Dedifferentiated amniotic fluid mesenchymal stem cell (primary cell): ENCODE data around the gene FUT8.

Source experiments
- DNase-seq: peaks from one replicate; pipeline ENCODE4 v3.0.0-alpha.2; 2016; ENCODE audit errors: extremely low spot score

Gene FUT8

DNA sequence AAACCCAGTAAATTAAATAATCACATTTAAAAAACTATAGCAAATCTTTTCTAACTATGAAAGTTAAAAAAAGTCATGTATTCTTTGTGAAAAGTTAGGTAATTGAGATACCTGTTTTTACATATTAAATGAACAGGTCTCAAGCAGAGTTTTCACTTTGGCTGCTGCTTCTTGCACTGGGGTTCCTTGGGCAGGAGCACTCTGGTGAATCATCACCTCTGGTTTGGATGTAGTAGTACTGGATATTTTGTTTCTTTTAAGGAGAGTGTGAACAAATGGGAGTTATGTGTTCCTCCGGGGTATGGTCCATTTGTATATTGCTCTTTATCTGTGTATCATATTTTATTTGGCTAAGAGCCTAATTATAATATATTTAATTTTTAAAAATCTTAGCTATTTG is 82.7 kb downstream of the FUT8 start:
- DNase-seq = no peak

DNA sequence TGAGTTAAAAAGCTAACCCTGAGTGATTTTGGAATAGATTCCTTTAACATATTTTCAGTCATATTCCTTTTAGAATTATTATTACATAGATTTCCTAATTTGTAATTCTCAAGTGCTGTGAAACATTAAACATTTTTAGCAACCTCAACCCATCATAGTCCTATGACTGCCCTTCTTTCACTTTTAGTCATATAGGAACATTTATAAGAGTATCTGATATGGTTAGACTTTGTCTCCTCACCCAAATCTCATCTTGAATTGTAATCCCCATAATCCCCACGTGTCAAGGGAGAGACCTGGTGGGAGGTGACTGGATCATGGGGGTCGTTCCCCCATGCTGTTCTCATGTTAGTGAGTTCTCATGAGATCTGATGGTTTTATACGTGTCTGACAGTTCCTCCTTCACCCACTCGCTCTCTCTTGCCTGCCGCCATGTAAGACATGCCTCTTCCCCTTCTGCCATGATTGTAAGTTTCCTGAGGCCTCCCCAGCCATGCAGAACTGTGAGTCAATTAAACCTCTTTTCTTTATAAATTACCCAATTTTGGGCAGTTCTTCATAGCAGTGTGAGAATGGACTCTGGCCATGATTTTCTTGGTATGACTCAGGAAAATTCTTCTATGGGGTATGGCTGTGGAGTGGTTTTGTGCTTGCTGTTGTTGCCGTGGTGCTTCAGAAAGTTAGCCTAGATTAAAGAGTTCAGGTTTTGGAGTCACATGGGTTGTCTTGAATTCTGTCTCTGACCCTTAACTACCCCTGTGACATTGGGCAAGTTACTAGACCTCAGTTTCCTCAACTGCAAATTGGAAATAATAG is 83.9 kb downstream of the FUT8 start:
- DNase-seq = no peak

DNA sequence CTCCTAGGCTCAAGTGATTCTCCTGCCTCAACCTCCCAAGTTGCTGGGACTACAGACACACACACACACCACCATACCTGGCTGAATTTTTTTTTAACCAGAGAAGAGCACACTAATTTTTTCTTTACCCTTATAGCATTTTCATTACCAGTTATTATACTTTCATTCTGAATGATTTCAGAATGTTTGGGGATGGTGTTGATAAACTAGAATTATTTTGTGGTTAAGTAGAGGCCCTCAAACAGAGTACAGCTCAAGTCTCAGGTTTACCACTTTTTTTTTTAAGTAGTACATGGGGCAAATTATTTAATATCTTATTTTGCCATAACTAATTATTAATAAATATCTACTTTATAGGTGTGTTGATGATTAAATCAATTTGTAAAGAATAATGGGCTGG is 86.6 kb downstream of the FUT8 start:
- DNase-seq = no peak

GRCh38 chr14:65500075-65500474 is 87.5 kb downstream of the FUT8 start:
- no peak for DNase-seq

DNA sequence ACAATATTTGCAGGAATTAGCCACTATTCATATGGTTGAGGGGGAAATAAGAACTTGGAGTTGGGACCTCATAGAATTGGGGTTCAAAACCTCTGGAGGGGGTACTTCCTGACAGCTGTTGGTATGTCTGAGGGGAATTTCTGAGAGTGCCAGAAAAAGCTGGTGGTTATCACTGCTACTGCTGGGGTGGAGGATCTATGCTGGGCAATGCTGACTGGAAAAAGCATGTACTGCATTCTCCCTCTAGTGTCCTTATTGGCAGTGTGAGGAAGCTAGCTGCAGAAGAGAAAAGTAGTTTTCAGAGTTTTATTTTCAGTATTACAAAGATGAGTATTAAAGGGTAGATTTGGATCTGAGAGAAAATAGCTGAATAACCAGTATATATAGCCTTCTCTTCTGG is 88.8 kb downstream of the FUT8 start:
- DNase-seq = no peak

DNA sequence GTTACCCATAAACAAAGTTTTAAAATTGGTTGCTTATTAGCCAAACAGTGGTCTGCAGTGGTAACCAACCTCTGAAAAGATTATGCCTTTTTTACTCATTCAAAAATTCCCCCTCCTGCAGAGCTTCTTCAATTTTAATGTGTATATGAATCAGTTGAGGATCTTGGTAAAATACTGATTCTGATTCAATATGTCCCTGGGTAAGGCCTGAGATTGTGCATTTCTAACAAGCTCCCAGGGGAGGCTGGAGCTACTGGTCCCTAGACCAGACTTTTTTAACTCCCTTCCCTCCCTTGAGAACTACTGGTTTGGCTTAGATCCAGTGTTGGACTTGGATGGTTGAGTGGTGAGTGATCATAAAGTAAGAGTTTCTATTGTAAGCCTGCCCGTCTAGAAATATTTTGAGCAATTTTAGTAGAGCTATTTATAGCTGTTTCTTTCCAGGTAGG is 90.2 kb downstream of the FUT8 start:
- no peak for DNase-seq

GRCh38 chr14:65503771-65504170 is 91.2 kb downstream of the FUT8 start:
- no peak for DNase-seq

GRCh38 chr14:65506801-65507200 is 94.3 kb downstream of the FUT8 start:
- DNase-seq = no peak

GRCh38 chr14:65509842-65510241 is 97.3 kb downstream of the FUT8 start:
- DNase-seq = no peak

DNA sequence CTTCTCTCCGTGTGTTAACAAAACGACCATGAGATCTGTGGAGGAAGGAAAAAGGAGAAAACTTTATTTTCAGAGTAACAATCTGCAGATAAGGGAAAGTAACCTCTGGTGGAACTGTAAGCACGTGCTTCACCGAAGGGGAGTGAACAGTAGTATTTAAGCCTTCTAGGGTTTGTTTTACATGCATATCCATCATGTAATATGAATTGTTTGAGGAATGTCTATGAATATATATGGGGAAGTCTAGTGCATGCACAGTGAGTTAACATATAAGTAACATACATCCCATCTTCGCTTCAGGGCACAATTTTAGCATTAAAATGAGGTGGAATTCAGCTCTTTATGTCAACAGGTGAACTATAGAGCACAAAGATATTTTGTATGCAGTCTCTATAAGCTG is 101.1 kb downstream of the FUT8 start:
- DNase-seq = no peak

- no peak for DNase-seq
Measured at GRCh38 chr14:65517635-65518542, 105.4 kb downstream of the FUT8 start.

DNA sequence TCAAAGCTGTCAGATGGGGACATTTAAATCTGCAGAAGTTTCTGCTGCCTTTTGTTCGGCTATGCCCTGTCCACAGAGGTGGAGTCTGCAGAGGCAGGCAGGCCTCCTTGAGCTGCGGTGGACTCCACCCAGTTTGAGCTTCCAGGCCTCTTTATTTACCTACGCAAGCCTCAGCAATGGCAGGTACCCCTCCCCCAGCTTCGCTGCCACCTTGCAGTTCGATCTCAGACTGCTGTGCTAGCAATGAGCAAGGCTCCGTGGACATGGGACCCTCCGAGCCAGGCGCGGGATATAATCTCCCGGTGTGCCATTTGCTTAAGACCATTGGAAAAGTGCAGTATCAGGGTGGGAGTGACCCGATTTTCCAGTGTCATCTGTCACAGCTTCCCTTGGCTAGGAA is 115.5 kb downstream of the FUT8 start:
- no peak for DNase-seq

- DNase-seq = no peak
Measured at GRCh38 chr14:65531148-65531547, 118.6 kb downstream of the FUT8 start.

GRCh38 chr14:65533736-65534404 is 121.3 kb downstream of the FUT8 start:
- DNase-seq = no peak

- DNase-seq = no peak
Measured at GRCh38 chr14:65536781-65537423, 124.4 kb downstream of the FUT8 start.

DNA sequence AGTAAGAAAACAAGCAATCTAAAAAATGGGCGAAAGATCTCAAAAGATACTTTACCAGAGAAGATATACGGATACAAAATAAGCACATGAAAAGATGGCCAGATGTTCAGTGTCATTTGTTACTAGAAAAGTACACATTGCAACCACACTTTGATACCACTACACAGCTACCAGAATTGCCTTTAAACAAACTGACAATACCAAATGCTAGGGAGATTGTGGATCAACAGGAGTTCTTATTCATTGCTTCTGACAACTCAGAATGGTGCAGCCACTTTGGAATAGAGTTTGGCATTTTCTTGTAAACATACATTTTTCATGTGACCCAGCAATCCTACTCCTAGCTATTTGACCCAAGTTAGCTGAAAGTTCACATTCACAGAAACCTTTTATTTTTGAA is 136.3 kb downstream of the FUT8 start:
- DNase-seq = no peak

- no peak for DNase-seq
Measured at GRCh38 chr14:65549429-65549828, 136.9 kb downstream of the FUT8 start.

- no peak for DNase-seq
Measured at GRCh38 chr14:65550779-65551643, 138.5 kb downstream of the FUT8 start.

- DNase-seq = no peak
Measured at GRCh38 chr14:65552724-65553123, 140.2 kb downstream of the FUT8 start.

DNA sequence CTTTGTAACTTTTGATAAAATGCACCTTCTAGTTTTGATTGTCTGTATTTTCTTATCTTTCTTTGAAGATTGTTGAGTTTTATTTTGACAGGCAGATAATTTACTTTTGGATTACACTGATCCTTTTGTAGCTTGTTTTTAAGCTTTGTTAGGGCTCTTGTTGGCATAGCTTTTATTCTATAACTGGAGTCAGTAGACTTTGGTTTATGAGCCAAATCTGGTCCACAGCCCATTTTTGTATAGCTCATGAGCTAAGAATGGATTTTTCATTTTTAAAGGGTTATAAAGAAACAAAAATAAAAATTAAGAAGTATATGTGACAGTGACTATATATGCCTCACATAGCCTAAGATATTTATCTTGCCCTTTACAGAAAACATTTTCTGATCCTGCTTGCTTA is 142.3 kb downstream of the FUT8 start:
- no peak for DNase-seq

DNA sequence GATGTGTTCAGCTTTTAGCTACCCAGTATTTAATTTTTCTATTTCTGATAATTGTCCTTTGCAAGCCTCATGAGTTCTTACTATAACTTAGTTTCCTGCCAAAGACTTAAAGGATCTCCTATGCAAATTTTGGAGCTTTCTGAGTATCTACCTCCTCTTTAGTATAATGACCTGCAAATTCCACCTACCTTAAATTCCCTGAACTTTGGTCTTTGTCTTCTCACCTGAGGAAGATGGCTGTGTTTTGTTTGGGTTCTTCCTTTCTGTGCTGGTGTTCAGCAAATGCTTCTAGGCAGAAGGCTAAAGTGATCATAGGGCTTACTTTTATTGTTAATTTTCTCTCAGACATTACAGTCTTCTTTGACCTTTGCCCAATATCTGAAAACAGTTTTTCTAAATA is 142.8 kb downstream of the FUT8 start:
- DNase-seq = no peak
